K562 (cell line): ENCODE data around the gene CLPSL1. TPM values are rescaled to one million over a fixed set of nuclear protein-coding genes. Genes with fewer than 3 reads are reported as not detected.

Experiments used
- ATAC-seq: fragments of 200-7000 bp; cut with Tn5 transposase; 3 replicates; pipeline ENCODE4 v1.9.1; 2020; ENCODE audit warnings: moderate library complexity
- BruUV-seq: library from RNA; stranded (reverse); fragments of 400-500 nt; replicated peaks from 2 replicates; lab custom pipeline; 2021; lab: Mats Ljungman, UMichigan
- CTCF ChIA-PET: fragments of 300-600 bp; formaldehyde crosslinking; extraction: SDS; loops from one replicate; lab custom pipeline; 2021; ENCODE audit warnings: low intra/inter-chr PET ratio; lab: Yijun Ruan, JAX
- POLR2A ChIA-PET: fragments of 300-600, 350-650 bp; sonication (Branson Sonifier 250); formaldehyde crosslinking; extraction: SDS; loops from one replicate; lab custom pipeline; 2021; ENCODE audit warnings: antibody characterized with exemption, inconsistent platforms; lab: Yijun Ruan, JAX
- DNase-seq, 4 experiments: peaks; one replicate each; pipeline versions ENCODE4 v3.0.0 to v3.0.0-alpha.2; 2011 to 2018; ENCODE audit warnings: low spot score in 3 of 4, mixed read lengths in 3 of 4; ENCODE audit errors: extremely low read depth in 1 of 4
- FAIRE-seq: peaks from 2 replicates; lab custom pipeline; 2011; peaks lifted over from hg19 to GRCh38; lab: Jason Lieb, UNC
- H2AFZ ChIP-seq: 2 replicates; pipeline ENCODE4 v1.6.0; 2011; ENCODE audit warnings: low read depth, low read length, control low read depth, inconsistent platforms
- H3K27ac ChIP-seq: fragments of 200-600 bp; 3 replicates; pipeline ENCODE4 v1.8.0; 2011; ENCODE audit warnings: low read depth, mild to moderate bottlenecking, control low read depth, inconsistent platforms, low read length, moderate library complexity, mixed read lengths; ENCODE audit errors: extremely low read depth
- H3K27me3 ChIP-seq, 2 experiments: fragments of 300-600 bp in 1 of 2; 2 replicates in 1 of 2; 3 replicates in 1 of 2; pipeline versions ENCODE4 v1.6.0 to v1.8.0; 2011; ENCODE audit warnings: inconsistent platforms in 2 of 2, low read length in 2 of 2, mild to moderate bottlenecking in 1 of 2, mixed read lengths in 1 of 2, moderate library complexity in 1 of 2; ENCODE audit not compliant: control insufficient read depth in 2 of 2, insufficient read depth in 2 of 2
- H3K36me3 ChIP-seq: fragments of 300-600 bp; 3 replicates; pipeline ENCODE4 v1.8.0; 2011; ENCODE audit warnings: mild to moderate bottlenecking, low read length, inconsistent platforms; ENCODE audit not compliant: control insufficient read depth, insufficient read depth
- H3K4me1 ChIP-seq, 2 experiments: fragments of 200-600 bp in 1 of 2; replicated peaks in 1 of 2; 2 replicates in 1 of 2; 3 replicates in 1 of 2; pipeline versions ENCODE4 v1.5.1 to v1.8.0; 2011; ENCODE audit warnings: inconsistent platforms in 2 of 2, low read length in 2 of 2, mild to moderate bottlenecking in 1 of 2, mixed read lengths in 1 of 2, moderate library complexity in 1 of 2; ENCODE audit not compliant: control insufficient read depth in 2 of 2, insufficient read depth in 2 of 2
- H3K4me2 ChIP-seq: 2 replicates; pipeline ENCODE4 v1.6.1; 2011; ENCODE audit warnings: low read length, control low read depth, inconsistent platforms, mixed read lengths; ENCODE audit not compliant: insufficient read depth
- H3K4me3 ChIP-seq: fragments of 200-600 bp; sonication (generic), shearing (Covaris generic); 2 replicates; pipeline ENCODE4 v1.5.1; 2016; ENCODE audit warnings: control low read depth, inconsistent platforms
- H3K79me2 ChIP-seq: fragments of 200-600 bp; 3 replicates; pipeline ENCODE4 v1.8.0; 2011; ENCODE audit warnings: low read length, inconsistent platforms; ENCODE audit not compliant: control insufficient read depth, insufficient read depth
- H3K9ac ChIP-seq, 2 experiments: 2 replicates each; pipeline versions ENCODE4 v1.6.0 to v1.6.1; 2011; ENCODE audit warnings: low read depth in 2 of 2, low read length in 2 of 2, control low read depth in 1 of 2, inconsistent platforms in 1 of 2, mild to moderate bottlenecking in 1 of 2, mixed read lengths in 1 of 2; ENCODE audit not compliant: insufficient read depth in 1 of 2
- H3K9me1 ChIP-seq: one replicate; pipeline ENCODE4 v1.6.0; 2011; ENCODE audit warnings: inconsistent platforms, mild to moderate bottlenecking, low read length, moderate library complexity; ENCODE audit not compliant: control insufficient read depth, insufficient read depth
- H3K9me3 ChIP-seq: replicated peaks from 2 replicates; pipeline ENCODE4 v1.5.1; 2011; ENCODE audit warnings: low read depth, low read length, inconsistent platforms; ENCODE audit not compliant: control insufficient read depth, insufficient read depth
- H4K20me1 ChIP-seq: replicated peaks from 2 replicates; pipeline ENCODE4 v1.6.1; 2011; ENCODE audit warnings: low read length, inconsistent platforms, mixed read lengths; ENCODE audit not compliant: control insufficient read depth, insufficient read depth
- CREBBP ChIP-seq: IDR thresholded peaks from one replicate; pipeline ENCODE4 v1.6.1; 2012; ENCODE audit warnings: low read depth, mild to moderate bottlenecking, control low read depth, inconsistent platforms, low read length
- ETS2 ChIP-seq: IDR thresholded peaks from 2 replicates; pipeline ENCODE4 v1.6.1; 2016; ENCODE audit warnings: borderline replicate concordance, missing genetic modification characterization, mild to moderate bottlenecking, moderate library complexity, missing compliant biosample characterization; ENCODE audit not compliant: poor library complexity, severe bottlenecking
- FOXM1 ChIP-seq, 2 experiments: fragments of 450-650 bp in 1 of 2; sonication (generic) in 1 of 2; formaldehyde crosslinking in 1 of 2; IDR thresholded peaks; 2 replicates each; pipeline versions ENCODE4 v1.6.1 to v1.9.0; 2017 to 2022; ENCODE audit warnings: low read depth in 2 of 2, mild to moderate bottlenecking in 2 of 2, missing genetic modification reagents in 1 of 2, moderate library complexity in 1 of 2
- JUN ChIP-seq, 2 experiments: sonication (generic) in 1 of 2; formaldehyde crosslinking in 1 of 2; IDR thresholded peaks; 2 replicates each; pipeline versions ENCODE4 v1.6.1 to v1.8.0; 2012 to 2022; ENCODE audit warnings: borderline replicate concordance in 2 of 2, mild to moderate bottlenecking in 2 of 2, improper control_type of control experiment in 1 of 2, low read depth in 1 of 2, low read length in 1 of 2, missing genetic modification reagents in 1 of 2
- NONO ChIP-seq, 2 experiments: fragments of 200-400 bp in 1 of 2; fragments of 450-650 bp in 1 of 2; formaldehyde crosslinking in 1 of 2; IDR thresholded peaks; 2 replicates each; pipeline ENCODE4 v1.6.1; 2017; ENCODE audit warnings: low read depth in 2 of 2, mild to moderate bottlenecking in 2 of 2, moderate library complexity in 2 of 2, low read length in 1 of 2
- PHB ChIP-seq: fragments of 250-450 bp; sonication (Bioruptor Pico); IDR thresholded peaks from 2 replicates; pipeline ENCODE4 v1.5.0; 2021
- RNF2 ChIP-seq: sonication (generic); IDR thresholded peaks from 2 replicates; pipeline ENCODE4 v1.6.1; 2016
- SRSF9 ChIP-seq: fragments of 200-400 bp; formaldehyde crosslinking; IDR thresholded peaks from 2 replicates; pipeline ENCODE4 v1.6.1; 2017; ENCODE audit warnings: low read depth, low read length, borderline replicate concordance
- TRIM28 ChIP-seq: fragments of 450-650 bp; IDR thresholded peaks from 2 replicates; pipeline ENCODE4 v1.6.1; 2017
- ZNF311 ChIP-seq: fragments of 250-450 bp; sonication (Bioruptor Pico); IDR thresholded peaks from 2 replicates; pipeline ENCODE4 v1.4.0; 2020; ENCODE audit warnings: mild to moderate bottlenecking, moderate library complexity
- ZNF707 ChIP-seq: fragments of 250-450 bp; sonication (Bioruptor Pico); conservative IDR thresholded peaks from 2 replicates; pipeline ENCODE4 v1.8.0; 2022; ENCODE audit warnings: inconsistent platforms, mild to moderate bottlenecking, moderate library complexity
- WGBS: fragments of 100-300 bp; shearing (Covaris generic); methylation state at CpG from one replicate; pipeline ENCODE4 v1.1.6; 2016; ENCODE audit warnings: low coverage, mixed read lengths; ENCODE audit not compliant: insufficient coverage; ENCODE audit errors: missing lambda C conversion rate; 5-methylcytosine and 5-hydroxymethylcytosine counted together
- in situ Hi-C: fragments of 300-500 bp; cut with MboI; formaldehyde crosslinking; loops from 4 replicates; pipeline ENCODE4 v1.15.0; 2018; ENCODE audit warnings: inconsistent platforms, mixed read lengths
- intact Hi-C: fragments of 100-400 bp; cut with micrococcal nuclease; formaldehyde crosslinking; loops from 2 replicates; pipeline ENCODE4 v1.14.2; 2022
- polyA plus RNA-seq, 8 experiments: library from polyadenylated mRNA; depleted of rRNA in 4 of 8; stranded (reverse) in 5 of 8; unstranded in 3 of 8; fragments of >200 nt; fragmentation: Nextera tagmentation in 2 of 8; fragmentation: Illumina TruSeq in 1 of 8; extraction: Ambion mirVana in 2 of 8; extraction: Trizol in 1 of 8; gene quantifications; 2 replicates each; pipeline versions ENCODE4 v1.2.1 to v1.2.3, GENCODE V29; 2011 to 2014; ENCODE audit warnings: inconsistent platforms in 1 of 8, missing spikeins in 1 of 8
- total RNA-seq, 7 experiments: library from RNA; depleted of rRNA in 6 of 7; stranded (reverse); fragments of >200 nt in 6 of 7; fragmentation: Illumina TruSeq in 2 of 7; extraction: Trizol in 2 of 7; gene quantifications; 2 replicates each; pipeline versions ENCODE4 v1.2.1 to v1.2.3, GENCODE V29; 2011 to 2021; ENCODE audit warnings: low replicate concordance in 1 of 7
- TF ChIP-seq, protein P1 (sequence below): IDR thresholded peaks from 2 replicates; pipeline ENCODE4 v1.6.1; 2011; ENCODE audit not compliant: insufficient read length; ENCODE audit errors: extremely low read depth
- TF ChIP-seq, protein P2 (sequence below), 2 experiments: fragments of 450-650 bp; formaldehyde crosslinking in 1 of 2; IDR thresholded peaks; 2 replicates each; pipeline versions ENCODE4 v1.4.0 to v1.6.1; 2014 to 2020; ENCODE audit warnings: mild to moderate bottlenecking in 2 of 2, borderline replicate concordance in 1 of 2, low read depth in 1 of 2

CLPSL1 gene
- total and polyA plus RNA-seq, 9 of the 15 experiments (the other 6 are each of a cell fraction or from before 2014, with no cell fraction given): not detected

DNA sequence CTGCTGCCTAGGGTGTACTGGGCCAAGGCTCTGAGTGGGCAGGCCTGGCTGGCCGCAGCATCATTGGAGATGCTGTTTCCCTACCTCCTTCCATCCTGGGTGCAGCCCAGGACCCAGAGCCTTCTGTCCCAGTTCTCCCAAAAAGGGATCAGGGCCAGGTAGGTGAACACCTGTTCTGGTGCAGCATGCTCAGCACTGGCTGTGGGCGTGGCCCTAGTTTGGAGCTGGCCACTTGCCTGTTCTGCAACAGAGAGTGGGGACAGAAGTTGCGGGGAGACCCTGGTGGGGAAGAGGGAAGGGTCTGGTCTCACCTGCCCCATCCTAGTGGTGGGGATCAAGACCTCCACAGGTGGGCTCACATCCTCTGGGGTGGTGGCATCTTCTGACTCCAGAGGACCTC, 45.4 kb upstream of the CLPSL1 start:
- Histone ChIP-seq H3K9me3 (no peaks in the 10 kb centered on the region), H3K9ac (peak overlapping the region in 1 of 2 experiments; percentile 56; a peak in 2 of 4 replicates), H3K27me3 (no peaks in the 10 kb centered on the region), H3K4me2 (no peak overlapping the region), H3K27ac (no peak overlapping the region), H2AFZ (no peak overlapping the region), H3K79me2 (no peaks in the 10 kb centered on the region; the same call in 2 of the 3 replicates), H3K9me1 (no peaks in the 10 kb centered on the region), H3K36me3 (no peaks in the 10 kb centered on the region), H3K4me1 (peaks cover 24 to 35% of the 10 kb centered on the region in 2 experiments), H4K20me1 (no peaks in the 10 kb centered on the region), H3K4me3 (no peak overlapping the region)
- ChIA-PET POLR2A (interaction anchor here (0.7 to 2.5 kb wide), 2 partner anchors 32 to 150 kb away, joined by 3 to 10 read pairs; no protein-coding TSS in a partner anchor), CTCF (interaction anchor here (0.6 to 8.4 kb wide), 4 partner anchors 150 to 1725 kb away, joined by 3 to 195 read pairs (median 22); no protein-coding TSS in a partner anchor)
- 64% methylated on average over 3 of the region's 3 CpGs for WGBS
- no TSS peak for BruUV-seq
- intact Hi-C loops (loop anchor here (10.0 kb wide), 1 partner anchor 359 kb away; no protein-coding TSS in a partner anchor), in situ Hi-C loops (loop anchor here (5.0 kb wide), 3 partner anchors 153 to 438 kb away; partner anchors contain the start of gene DEF6)
- no peak for FAIRE-seq
- DNase-seq: no peak
- no peak for ATAC-seq
- TF ChIP-seq NONO (IDR thresholded peaks at IDR 0.05; ENCODE audit: low read depth in 2 of 2, low read length in 1 of 2) (no peak), JUN (IDR thresholded peaks at IDR 0.05; ENCODE audit: borderline replicate concordance, low read depth, low read length) (no peak), JUN (CRISPR knock-in tag; IDR thresholded peaks at IDR 0.05; ENCODE audit: borderline replicate concordance) (no peak), ZNF707 (CRISPR knock-in tag) (no peak), SRSF9 (no peak), ZNF311 (CRISPR knock-in tag) (no peak), CREBBP (no peak), ETS2 (tag) (no peak), RNF2 (no peak), PHB (CRISPR knock-in tag) (no peak), FOXM1 (IDR thresholded peaks at IDR 0.05; ENCODE audit: low read depth) (no peak), FOXM1 (CRISPR knock-in tag; IDR thresholded peaks at IDR 0.05; ENCODE audit: low read depth) (no peak), TRIM28 (no peak)
- TF ChIP-seq, protein P1, sequence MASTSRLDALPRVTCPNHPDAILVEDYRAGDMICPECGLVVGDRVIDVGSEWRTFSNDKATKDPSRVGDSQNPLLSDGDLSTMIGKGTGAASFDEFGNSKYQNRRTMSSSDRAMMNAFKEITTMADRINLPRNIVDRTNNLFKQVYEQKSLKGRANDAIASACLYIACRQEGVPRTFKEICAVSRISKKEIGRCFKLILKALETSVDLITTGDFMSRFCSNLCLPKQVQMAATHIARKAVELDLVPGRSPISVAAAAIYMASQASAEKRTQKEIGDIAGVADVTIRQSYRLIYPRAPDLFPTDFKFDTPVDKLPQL: no peak
- TF ChIP-seq, protein P2, sequence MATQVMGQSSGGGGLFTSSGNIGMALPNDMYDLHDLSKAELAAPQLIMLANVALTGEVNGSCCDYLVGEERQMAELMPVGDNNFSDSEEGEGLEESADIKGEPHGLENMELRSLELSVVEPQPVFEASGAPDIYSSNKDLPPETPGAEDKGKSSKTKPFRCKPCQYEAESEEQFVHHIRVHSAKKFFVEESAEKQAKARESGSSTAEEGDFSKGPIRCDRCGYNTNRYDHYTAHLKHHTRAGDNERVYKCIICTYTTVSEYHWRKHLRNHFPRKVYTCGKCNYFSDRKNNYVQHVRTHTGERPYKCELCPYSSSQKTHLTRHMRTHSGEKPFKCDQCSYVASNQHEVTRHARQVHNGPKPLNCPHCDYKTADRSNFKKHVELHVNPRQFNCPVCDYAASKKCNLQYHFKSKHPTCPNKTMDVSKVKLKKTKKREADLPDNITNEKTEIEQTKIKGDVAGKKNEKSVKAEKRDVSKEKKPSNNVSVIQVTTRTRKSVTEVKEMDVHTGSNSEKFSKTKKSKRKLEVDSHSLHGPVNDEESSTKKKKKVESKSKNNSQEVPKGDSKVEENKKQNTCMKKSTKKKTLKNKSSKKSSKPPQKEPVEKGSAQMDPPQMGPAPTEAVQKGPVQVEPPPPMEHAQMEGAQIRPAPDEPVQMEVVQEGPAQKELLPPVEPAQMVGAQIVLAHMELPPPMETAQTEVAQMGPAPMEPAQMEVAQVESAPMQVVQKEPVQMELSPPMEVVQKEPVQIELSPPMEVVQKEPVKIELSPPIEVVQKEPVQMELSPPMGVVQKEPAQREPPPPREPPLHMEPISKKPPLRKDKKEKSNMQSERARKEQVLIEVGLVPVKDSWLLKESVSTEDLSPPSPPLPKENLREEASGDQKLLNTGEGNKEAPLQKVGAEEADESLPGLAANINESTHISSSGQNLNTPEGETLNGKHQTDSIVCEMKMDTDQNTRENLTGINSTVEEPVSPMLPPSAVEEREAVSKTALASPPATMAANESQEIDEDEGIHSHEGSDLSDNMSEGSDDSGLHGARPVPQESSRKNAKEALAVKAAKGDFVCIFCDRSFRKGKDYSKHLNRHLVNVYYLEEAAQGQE (IDR thresholded peaks at IDR 0.05; ENCODE audit: borderline replicate concordance): no peak
- TF ChIP-seq, protein P2 (CRISPR knock-in tag; IDR thresholded peaks at IDR 0.05; ENCODE audit: low read depth): no peak
